CD14-positive monocyte (primary cell): ENCODE data around the gene FUCA2. TPM values are rescaled to one million over a fixed set of nuclear protein-coding genes. Genes with fewer than 3 reads are reported as not detected.

Experiments used
- DNase-seq, 3 donors: peaks; one replicate each; pipeline ENCODE4 v3.0.0-alpha.2; 2011 to 2022
- H2AFZ ChIP-seq: 2 replicates; pipeline ENCODE4 v1.6.0; 2012; ENCODE audit warnings: mild to moderate bottlenecking, low read depth, low read length, inconsistent platforms; ENCODE audit not compliant: insufficient read depth, poor library complexity, severe bottlenecking
- H3K27ac ChIP-seq, 2 donors: 1 replicate in 1 of 2; 2 replicates in 1 of 2; pipeline ENCODE4 v1.5.1; 2012 to 2013; ENCODE audit warnings: low read length in 2 of 2, control low read depth in 1 of 2, inconsistent platforms in 1 of 2, low read depth in 1 of 2, mild to moderate bottlenecking in 1 of 2
- H3K27me3 ChIP-seq, 2 donors: one replicate each; pipeline versions ENCODE4 v1.6.0 to v1.6.1; 2011 to 2013; ENCODE audit warnings: low read length in 2 of 2; ENCODE audit not compliant: control insufficient read depth in 2 of 2, insufficient read depth in 2 of 2
- H3K36me3 ChIP-seq, 2 donors: replicated peaks in 1 of 2; 1 replicate in 1 of 2; 2 replicates in 1 of 2; pipeline versions ENCODE4 v1.5.1 to v1.6.1; 2012 to 2013; ENCODE audit warnings: low read length in 2 of 2, control low read depth in 1 of 2, inconsistent platforms in 1 of 2, mild to moderate bottlenecking in 1 of 2; ENCODE audit not compliant: insufficient read depth in 2 of 2, control insufficient read depth in 1 of 2
- H3K4me1 ChIP-seq, 2 donors: 1 replicate in 1 of 2; 2 replicates in 1 of 2; pipeline versions ENCODE4 v1.5.1 to v1.6.1; 2012 to 2013; ENCODE audit warnings: low read length in 2 of 2, control low read depth in 1 of 2, inconsistent platforms in 1 of 2, mild to moderate bottlenecking in 1 of 2, moderate library complexity in 1 of 2; ENCODE audit not compliant: insufficient read depth in 2 of 2, control insufficient read depth in 1 of 2
- H3K4me2 ChIP-seq: replicated peaks from 2 replicates; pipeline ENCODE3; 2012; ENCODE audit warnings: low read length, moderate library complexity, mild to moderate bottlenecking; ENCODE audit not compliant: poor library complexity, severe bottlenecking; ENCODE audit errors: extremely low read depth
- H3K4me3 ChIP-seq, 3 experiments: fragments of 200-600 bp in 1 of 3; sonication (generic) in 1 of 3; replicated peaks in 1 of 3; 1 replicate in 2 of 3; 2 replicates in 1 of 3; pipeline ENCODE4 v1.5.1; 2011 to 2013; ENCODE audit warnings: low read length in 3 of 3, mild to moderate bottlenecking in 3 of 3, control low read depth in 2 of 3, low read depth in 2 of 3, inconsistent platforms in 1 of 3, moderate library complexity in 1 of 3
- H3K79me2 ChIP-seq: 2 replicates; pipeline ENCODE4 v1.6.0; 2012; ENCODE audit warnings: mild to moderate bottlenecking, control low read depth, inconsistent platforms, low read length, moderate library complexity; ENCODE audit not compliant: insufficient read depth
- H3K9ac ChIP-seq: 2 replicates; pipeline ENCODE4 v1.6.0; 2017; ENCODE audit warnings: low read length, mild to moderate bottlenecking; ENCODE audit not compliant: insufficient read depth, poor library complexity, severe bottlenecking
- H3K9me3 ChIP-seq, 2 donors: replicated peaks in 1 of 2; 1 replicate in 1 of 2; 2 replicates in 1 of 2; pipeline versions ENCODE4 v1.5.1 to v1.6.1; 2012 to 2013; ENCODE audit warnings: low read length in 2 of 2, control low read depth in 1 of 2; ENCODE audit not compliant: control insufficient read depth in 1 of 2, insufficient read depth in 1 of 2
- H4K20me1 ChIP-seq: 2 replicates; pipeline ENCODE4 v1.6.0; 2012; ENCODE audit warnings: mild to moderate bottlenecking, low read length, control low read depth, moderate library complexity; ENCODE audit not compliant: insufficient read depth
- H3K27ac Mint-ChIP-seq, 7 donors: one replicate each; pipeline ENCODE4 v1.8.0; 2020; ENCODE audit warnings: mild to moderate bottlenecking in 7 of 7, mixed read lengths in 7 of 7, moderate library complexity in 6 of 7, inconsistent platforms in 2 of 7
- H3K27me3 Mint-ChIP-seq, 3 donors: one replicate each; pipeline ENCODE4 v1.8.0; 2021 to 2022; ENCODE audit warnings: low read depth in 3 of 3, mild to moderate bottlenecking in 3 of 3, mixed read lengths in 3 of 3, moderate library complexity in 3 of 3, inconsistent platforms in 1 of 3
- H3K36me3 Mint-ChIP-seq, 2 donors: one replicate each; pipeline ENCODE4 v1.8.0; 2020; ENCODE audit warnings: mixed read lengths in 2 of 2, inconsistent platforms in 1 of 2, mild to moderate bottlenecking in 1 of 2
- H3K4me1 Mint-ChIP-seq: one replicate; pipeline ENCODE4 v1.8.0; 2020; ENCODE audit warnings: mild to moderate bottlenecking, mixed read lengths
- H3K4me3 Mint-ChIP-seq, 2 donors: one replicate each; pipeline ENCODE4 v1.8.0; 2020; ENCODE audit warnings: mild to moderate bottlenecking in 2 of 2, mixed read lengths in 2 of 2, moderate library complexity in 1 of 2
- H3K9me3 Mint-ChIP-seq, 7 donors: one replicate each; pipeline ENCODE4 v1.8.0; 2020 to 2022; ENCODE audit warnings: mixed read lengths in 7 of 7, mild to moderate bottlenecking in 6 of 7, moderate library complexity in 6 of 7, inconsistent platforms in 2 of 7
- CTCF ChIP-seq: fragments of 200-600 bp; IDR thresholded peaks from one replicate; pipeline ENCODE4 v1.8.0; 2022; ENCODE audit warnings: antibody characterized with exemption, mild to moderate bottlenecking
- WGBS: methylation state at CpG from one replicate; pipeline ENCODE4 v1.1.5; 2013; ENCODE audit warnings: missing lambda C conversion rate; ENCODE audit not compliant: insufficient coverage; 5-methylcytosine and 5-hydroxymethylcytosine counted together
- intact Hi-C, 2 donors: fragments of 100-400 bp; cut with micrococcal nuclease; formaldehyde crosslinking; loops; one replicate each; pipeline versions ENCODE4 v1.15.0 to v1.15.1; 2023
- polyA plus RNA-seq, 3 donors: library from polyadenylated mRNA; depleted of rRNA in 1 of 3; unstranded in 2 of 3; stranded (reverse) in 1 of 3; fragments of 300-500 nt in 2 of 3; fragments of >200 nt in 1 of 3; fragmentation: Illumina TruSeq in 2 of 3; gene quantifications; 1 replicate in 2 of 3; 2 replicates in 1 of 3; pipeline ENCODE4 v1.2.3, GENCODE V29; 2012 to 2021

FUCA2 gene
- polyA plus RNA-seq, 3 donors: 35.7 to 93.5 (median 83.7) TPM

DNA sequence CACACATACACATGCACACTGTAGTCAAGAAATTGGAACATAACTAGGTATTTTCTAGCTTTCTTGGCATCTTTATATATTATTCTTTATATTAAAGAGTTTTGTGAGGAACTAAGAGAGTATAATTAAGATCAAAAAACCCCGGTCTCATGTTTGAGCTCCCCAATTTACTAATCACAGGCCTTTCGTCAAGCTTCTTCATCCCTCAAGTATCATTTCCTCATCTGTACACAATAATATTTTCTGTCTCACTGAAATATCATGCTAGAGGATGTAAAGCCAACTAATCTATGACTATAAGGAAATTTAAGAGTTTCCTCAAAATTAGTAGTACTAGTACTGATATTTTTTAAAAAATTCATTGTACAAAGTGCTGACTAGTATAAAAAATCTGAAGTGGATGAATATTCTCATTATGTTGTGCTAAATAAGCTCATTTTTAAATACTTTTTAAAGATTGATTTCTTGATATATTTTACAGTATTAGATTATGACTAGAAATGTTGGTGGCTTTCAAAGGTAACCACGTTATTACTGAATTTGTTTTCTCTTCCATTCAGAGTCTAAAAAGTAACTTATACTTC, 32.9 kb downstream of the FUCA2 start:
- H3K27ac Mint-ChIP-seq: no peak overlapping the region
- peaks cover 6% of the 10 kb centered on the region for H3K4me1 Mint-ChIP-seq
- H3K27me3 ChIP-seq: no peaks in the 10 kb centered on the region
- no CpG with 5 or more reads among the region's 3 CpGs for WGBS
- H3K9me3 Mint-ChIP-seq: peaks cover 0 to 1% (median 0%) of the 10 kb centered on the region in 7 donors
- intact Hi-C loops: no loop called here
- no peak overlapping the region for H3K4me3 Mint-ChIP-seq
- H3K79me2 ChIP-seq: no peaks in the 10 kb centered on the region
- peaks cover 3 to 19% of the 10 kb centered on the region in 2 donors for H3K36me3 ChIP-seq
- H3K4me3 ChIP-seq: no peak overlapping the region
- H3K27ac ChIP-seq: no peak overlapping the region
- H3K27me3 Mint-ChIP-seq: no peaks in the 10 kb centered on the region
- H3K4me2 ChIP-seq: no peak overlapping the region
- no peak for DNase-seq
- H2AFZ ChIP-seq: no peak overlapping the region
- H3K9ac ChIP-seq: no peak overlapping the region
- no peaks in the 10 kb centered on the region for H3K9me3 ChIP-seq
- H4K20me1 ChIP-seq: no peaks in the 10 kb centered on the region
- peaks cover 23 to 36% of the 10 kb centered on the region in 2 donors for H3K36me3 Mint-ChIP-seq
- no peak for TF ChIP-seq CTCF
- no peaks in the 10 kb centered on the region for H3K4me1 ChIP-seq

DNA sequence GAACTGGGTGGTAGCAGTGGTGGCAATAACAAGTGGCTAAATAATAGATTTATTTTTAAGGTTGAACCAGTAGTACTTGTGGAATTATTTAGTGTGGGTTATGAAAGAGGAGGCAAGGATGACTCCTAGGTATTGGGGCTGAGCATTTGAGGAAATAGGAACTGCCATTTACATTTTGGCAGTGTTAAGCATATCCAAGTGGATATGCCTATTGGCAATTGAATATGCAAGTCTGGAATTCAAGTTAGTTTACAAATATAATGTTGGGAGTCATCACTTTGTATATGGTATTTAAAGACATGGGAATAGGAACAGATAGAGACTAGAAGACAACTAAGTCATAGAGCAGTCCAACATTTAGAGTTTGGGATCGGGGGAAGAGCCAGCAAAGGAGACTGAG, 35.0 kb downstream of the FUCA2 start:
- Histone ChIP-seq H3K79me2 (no peaks in the 10 kb centered on the region), H3K27ac (no peak overlapping the region), H3K4me2 (no peak overlapping the region), H3K27me3 (no peaks in the 10 kb centered on the region), H4K20me1 (no peaks in the 10 kb centered on the region), H3K9me3 (no peaks in the 10 kb centered on the region), H3K9ac (no peak overlapping the region), H3K36me3 (peaks cover 12 to 39% of the 10 kb centered on the region in 2 donors), H3K4me1 (no peaks in the 10 kb centered on the region), H2AFZ (no peak overlapping the region), H3K4me3 (no peak overlapping the region)
- H3K4me1 Mint-ChIP-seq: peaks cover 6% of the 10 kb centered on the region
- TF ChIP-seq CTCF: no peak
- no peak overlapping the region for H3K4me3 Mint-ChIP-seq
- DNase-seq: no peak
- intact Hi-C loops: no loop called here
- peaks cover 37 to 50% of the 10 kb centered on the region in 2 donors for H3K36me3 Mint-ChIP-seq
- H3K27ac Mint-ChIP-seq: no peak overlapping the region
- peaks cover 0 to 1% (median 0%) of the 10 kb centered on the region in 7 donors for H3K9me3 Mint-ChIP-seq
- 100% methylated on average over 1 of the region's 1 CpG for WGBS
- H3K27me3 Mint-ChIP-seq: no peaks in the 10 kb centered on the region
